HG02884 (cell line): ENCODE results near the gene PDGFRA.
"Not testable (repeated sequence)": the region's sequence is repeated elsewhere in the genome, so short reads cannot be mapped to it uniquely, and the experiment has no call there.

Source experiments
- ATAC-seq: cut with Tn5 transposase; IDR thresholded peaks from one replicate; pipeline ENCODE4 v1.9.1; 2021; ENCODE audit warnings: mild to moderate bottlenecking, moderate library complexity; ENCODE audit not compliant: unreplicated experiment

Gene PDGFRA

DNA sequence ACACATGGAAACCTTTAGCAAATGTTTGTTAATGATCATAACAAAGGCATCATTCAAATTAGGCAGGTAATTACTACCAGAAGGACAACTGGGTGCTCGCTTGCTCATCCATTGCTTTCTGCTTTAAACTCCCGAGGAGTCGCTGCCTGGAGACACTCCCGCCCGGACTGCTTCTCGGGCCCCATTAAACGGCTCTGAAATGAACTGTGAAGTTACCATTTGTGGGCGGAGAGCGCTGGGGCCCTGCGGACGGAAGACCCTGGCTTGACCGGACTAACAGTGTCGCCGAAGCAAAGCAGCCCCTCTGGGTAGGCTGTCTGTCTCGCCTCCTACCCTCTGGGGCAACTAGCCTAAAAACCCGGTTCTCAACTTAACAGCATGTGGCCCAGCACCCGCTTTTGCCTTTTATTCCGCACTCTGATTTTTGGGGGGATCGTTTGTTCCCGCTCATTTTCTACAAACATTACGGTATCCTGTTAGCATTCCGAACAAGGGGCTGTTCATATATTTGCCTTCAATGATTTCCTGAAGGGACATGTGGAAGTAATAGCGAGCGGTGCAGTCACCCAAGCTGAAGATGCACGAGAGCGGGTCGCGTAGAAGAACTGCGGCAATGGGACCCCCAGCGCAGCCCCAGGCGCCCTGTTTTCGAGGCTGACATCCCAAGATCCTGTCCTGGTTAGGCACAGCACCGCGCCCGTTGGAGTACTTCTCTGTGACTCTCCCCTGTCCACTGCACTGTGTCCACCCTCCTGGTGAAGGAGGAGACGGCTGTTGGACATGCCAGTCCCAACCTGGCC is 1.6 kb upstream of the PDGFRA start:
- no peak for ATAC-seq

DNA sequence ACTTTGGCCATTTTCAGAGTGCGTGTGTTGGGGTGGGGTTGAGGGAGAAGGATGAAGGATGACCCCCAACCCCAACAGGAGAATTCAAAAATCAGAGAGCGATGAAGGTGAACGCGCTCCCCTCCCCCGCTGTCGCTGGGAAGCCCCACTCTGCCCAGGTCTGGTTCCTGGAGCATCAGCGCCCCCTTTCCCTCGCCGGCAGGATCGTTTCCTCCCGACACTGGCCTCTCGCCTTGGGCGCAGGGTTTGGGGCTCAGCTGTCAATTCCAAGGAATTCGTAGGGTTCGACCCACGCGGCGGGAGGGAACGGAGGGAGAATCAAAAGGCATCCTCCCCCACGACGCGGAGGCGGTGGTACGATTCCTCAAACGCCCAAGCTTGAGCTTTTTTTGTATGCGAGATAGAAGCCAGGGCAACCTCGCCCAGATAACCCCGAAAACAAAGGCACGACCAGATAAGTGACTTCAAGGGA is 1.0 kb upstream of the PDGFRA start:
- no peak for ATAC-seq

DNA sequence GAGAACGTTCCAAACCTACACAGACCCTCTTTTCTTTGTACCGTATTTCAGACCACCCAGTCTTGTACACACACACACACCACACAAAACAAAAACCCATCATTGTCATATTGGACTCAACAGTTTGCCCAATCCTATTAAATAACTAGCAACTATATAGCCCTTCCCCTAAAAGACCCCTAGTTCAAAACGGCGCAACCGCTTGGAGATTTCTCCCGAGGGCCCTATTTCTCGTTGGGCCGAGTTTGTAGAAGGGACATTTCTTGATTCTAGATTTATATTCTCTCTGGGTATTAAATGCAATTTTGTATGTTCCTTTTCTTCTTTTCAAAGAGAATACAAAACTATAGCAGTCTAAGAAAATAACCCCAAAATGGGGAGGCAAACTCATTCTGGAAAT is 547 bp upstream of the PDGFRA start:
- no peak for ATAC-seq

DNA sequence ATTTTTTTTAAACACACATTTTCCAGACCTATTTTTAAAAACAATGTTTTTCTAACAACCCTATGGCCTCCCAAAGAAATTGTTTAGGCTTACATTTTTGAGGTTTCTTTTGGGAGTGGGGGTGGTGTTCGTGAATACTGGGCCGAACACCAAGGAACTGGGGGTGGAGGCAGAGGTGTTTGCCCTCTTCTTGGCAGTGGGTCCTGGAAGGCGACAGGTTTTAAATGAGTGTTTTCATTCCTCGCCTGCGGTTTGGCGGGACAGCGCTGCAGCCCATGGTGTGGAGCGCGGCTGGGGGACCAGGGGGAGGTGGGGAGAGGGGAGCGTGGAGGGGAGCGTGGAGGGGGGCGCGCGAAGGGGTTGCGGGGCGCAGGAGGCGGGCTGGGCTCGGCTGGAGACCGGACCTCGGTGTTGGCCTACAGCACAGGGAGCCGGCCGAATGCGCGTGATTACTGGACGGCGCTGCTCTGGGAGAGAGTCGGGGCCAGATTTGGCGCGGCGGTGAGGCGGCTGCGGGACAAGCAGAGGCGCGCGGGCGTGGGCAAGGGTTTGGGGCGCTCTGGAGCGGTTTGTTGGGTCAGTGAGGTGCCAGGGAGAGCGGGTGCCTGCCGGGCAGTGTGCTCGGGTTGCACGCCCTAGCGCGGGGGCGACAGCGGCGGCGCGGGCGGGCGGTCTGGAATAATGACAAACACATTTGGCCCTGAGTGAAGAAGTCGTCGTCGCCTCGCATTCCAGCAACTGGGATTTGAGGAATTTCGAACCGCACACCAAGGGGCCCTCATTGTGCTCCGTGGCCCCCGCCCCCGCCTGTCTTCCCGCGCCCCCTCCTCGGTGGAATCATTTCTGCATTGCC is 764 bp downstream of the PDGFRA start:
- ATAC-seq: no peak

DNA sequence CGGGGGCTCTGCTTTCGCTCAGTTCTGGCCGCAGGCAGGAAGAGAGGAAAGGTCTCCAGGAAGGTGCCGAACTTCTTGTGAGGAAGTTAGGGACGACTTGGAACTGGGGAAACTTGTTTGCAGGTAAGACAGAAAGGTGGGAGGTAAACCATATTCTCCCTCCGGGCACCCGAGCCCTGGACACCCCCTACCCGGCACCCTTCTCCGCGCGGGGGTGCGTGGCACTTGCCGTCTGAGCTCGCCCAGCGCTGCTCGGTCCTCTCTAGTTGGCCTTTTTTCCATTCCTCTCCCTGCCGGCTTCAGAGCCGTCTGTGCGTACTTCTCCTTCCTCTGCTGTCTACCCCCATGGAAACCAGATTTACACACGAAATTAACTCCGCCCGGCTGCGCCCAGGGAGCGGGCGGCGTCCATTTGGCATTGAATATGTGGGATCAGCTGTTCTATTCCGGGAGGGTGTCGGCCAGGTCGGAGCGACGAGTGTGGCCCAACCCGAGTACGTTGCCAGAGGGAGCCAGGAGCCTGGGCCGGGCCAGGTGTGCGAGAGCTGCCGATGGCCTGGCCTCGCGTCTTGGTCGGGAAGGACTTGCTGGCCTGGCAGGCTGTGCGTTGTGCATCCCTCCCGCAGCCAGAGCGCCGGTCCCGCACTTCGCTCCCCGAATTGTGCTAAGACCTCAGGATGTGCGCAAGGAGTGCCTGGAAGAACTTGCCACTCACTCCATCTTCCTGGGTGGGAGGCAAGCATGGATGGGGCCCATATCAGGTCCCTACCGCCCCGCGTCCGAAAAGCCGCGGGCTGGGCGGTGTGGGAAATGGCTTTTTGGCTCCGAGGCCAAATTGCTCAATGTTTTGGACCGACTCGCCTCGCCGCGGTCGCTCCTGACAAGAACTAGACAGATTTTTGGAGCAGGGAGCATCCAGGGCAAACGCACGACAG is 1.7 kb downstream of the PDGFRA start:
- no peak for ATAC-seq

DNA sequence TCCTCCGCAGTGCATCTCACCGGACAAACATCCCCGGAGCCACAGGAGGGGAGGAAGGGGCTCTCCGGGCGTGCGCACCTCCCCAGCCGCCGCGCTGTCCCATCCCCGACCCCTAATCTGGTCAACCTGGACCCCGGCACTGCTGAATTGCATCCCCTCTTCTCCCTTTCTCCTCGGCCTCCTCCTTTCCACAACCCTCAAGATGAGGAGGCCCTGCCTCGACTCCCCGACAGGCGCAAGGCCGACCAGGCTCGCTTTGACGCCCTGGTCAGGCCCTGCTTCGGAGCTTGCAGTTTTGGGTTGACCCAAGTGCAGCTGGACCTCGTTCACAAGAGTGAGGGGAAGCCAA is 2.3 kb downstream of the PDGFRA start:
- no peak for ATAC-seq

DNA sequence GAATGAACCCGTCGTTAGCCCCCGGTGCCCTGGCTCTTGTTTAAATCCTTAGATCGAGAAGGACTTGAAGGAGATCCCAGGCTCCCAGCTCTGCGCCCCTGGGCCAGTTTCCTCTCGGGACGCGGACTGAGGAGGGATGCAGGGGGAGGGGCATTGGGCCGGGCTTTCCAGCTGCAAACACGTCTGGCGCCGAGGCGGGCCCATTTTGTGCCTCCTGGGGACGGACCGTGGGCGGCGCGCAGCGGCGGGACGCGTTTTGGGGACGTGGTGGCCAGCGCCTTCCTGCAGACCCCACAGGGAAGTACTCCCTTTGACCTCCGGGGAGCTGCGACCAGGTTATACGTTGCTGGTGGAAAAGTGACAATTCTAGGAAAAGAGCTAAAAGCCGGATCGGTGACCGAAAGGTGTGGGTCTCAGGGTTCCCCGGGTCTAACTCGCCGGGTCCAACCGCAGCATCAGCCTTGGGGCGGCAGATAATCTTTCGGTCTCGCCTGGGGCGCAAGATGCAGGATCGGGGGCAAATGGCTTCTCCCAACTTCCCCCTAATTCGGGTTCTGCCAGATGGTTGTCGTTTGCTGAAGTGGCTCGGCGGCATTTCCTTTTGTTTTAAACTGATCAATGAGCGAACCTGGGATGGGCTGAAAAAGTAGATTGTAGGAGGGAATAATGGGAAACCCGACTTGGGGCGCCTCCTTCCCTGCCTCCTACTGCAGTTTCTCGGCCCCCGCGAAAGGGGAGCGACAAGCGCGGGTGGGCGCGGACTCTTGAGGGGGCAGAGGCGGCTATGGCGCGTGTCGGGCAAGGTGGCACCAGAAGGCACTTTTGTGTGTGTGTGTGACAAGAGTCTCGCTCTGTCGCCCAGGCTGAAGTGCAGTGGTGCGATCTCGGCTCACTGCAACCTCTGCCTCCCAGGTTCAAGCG is 2.9 kb downstream of the PDGFRA start:
- no peak for ATAC-seq

DNA sequence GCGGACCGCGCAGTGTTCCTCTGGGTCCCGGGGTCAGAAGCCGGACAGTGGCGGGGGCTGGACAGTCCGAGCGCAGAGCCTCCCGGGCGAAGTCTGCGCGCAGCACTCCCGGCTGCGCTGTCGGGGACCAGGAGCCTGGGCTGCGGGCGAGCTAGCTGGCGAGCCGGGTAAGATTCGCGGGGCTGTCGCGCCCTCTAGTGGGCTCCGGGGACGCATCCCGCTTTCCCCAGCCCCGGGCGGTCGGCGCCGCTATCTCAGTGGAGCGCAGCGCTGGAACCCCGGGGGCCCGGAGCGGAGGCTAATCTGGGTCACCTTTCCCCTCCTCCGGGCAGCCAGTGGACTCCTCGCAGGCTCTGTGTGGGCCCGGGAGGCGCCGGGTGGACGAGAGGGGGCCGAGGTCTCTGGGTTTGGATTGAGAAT is 4.2 kb downstream of the PDGFRA start:
- ATAC-seq: peak; percentile 79

DNA sequence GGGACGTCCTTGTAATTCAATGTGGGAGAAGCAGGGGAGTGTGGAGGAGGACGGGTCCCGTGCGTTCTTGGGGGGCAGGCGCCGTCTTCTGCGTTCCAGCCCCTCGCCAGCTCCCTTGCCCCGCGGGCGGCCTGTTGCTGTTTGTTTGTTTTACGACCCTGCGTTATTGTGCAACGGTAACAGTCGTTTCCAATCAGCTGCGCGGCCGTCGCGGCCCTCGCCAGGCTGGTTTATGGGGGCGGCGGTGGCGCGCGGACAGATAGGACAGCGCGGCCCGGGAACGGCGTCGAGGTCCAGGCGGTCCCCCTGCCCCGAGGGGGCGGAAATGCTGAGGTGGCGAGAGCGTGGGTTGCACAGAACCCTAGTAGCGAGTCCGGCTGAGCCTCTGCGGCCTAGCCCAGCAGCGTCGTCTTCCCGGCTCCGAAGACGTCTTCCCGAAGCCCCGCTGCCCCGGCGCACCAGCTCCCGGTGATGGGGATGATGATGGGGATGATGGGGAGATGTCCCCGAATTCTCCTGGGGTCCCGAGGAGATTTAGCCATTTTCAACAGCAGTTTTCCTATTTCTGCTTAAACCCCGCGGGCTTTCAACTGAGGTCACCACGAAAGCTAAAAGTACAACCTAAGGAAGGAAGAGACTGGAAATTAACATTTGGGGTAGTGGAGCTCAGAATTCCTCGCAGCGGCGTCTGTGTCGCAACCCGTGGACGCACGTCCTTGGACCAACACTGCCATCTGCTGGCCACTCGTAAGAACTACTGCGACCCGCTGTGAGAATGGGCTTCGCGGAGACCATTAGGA is 4.8 kb downstream of the PDGFRA start:
- peak; percentile 4 for ATAC-seq

DNA sequence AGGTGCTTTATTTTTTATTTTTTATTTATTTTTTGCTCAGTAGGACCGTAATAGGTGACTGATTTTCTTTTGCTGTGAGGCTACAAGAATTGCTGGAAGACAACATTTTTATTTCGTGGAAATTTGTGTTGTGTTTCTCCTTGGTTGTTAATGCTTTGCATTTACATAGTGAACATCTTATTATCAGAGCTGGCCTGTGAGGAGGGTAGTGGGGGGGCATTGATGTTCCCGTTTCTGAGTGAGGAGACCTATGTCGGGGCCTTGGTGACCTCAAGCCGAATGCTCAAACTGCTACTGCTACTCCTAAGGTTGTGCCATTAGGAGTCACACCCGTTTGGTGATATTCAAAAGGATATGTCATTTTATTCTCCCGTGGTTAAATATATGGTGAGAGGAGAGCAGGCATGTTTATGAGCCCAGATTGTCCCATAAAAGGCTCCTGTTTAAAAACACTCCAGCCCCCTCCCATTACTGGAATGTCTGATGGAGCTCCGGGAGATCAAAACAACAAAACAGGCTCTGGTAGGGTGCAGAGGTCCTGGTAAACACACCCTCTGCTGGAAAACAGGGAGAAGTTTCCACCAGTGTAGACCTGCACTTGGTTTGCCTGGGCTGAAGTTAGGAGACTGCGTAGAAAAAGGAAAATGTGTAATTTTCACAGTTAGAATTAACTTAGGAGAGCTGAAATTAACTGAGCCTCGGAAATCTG is 5.6 kb downstream of the PDGFRA start:
- ATAC-seq: no peak

DNA sequence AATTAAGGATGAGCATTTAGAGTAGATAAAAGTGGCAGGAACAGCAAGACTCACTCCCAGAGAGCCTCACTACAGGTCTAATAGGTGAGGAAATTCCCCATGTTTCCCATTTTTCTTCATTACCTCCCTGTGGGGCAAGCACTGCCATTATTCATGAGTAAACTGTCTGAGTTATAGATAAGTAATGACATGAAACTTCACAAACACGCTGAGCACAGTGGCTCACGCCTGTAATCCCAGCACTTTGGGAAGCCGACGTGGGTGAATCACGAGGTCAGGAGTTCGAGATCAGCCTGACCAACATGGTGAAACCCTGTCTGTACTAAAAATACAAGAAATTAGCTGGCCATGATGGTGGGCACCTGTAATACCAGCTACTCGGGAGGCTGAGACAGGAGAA is 7.2 kb downstream of the PDGFRA start:
- ATAC-seq: not testable (repeated sequence)

DNA sequence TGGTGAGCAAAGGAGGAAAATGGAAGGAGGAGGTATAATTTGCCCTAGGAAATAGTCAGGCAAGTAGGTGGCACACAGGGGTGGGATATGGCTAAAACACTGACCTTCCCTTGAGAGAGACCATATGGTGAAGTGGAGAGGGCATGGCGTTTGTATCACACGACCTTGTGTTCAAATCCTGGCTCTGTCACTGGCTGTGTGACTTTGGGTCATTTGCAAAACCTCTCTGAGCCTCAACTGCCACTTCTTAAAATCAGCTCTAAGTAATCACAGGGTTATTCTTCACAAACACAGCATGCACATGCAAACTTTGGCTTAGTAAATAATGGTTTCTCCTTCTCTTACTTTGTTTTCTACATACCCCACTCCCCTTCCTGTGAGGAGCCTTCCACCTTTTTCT is 8.7 kb downstream of the PDGFRA start:
- ATAC-seq: no peak

DNA sequence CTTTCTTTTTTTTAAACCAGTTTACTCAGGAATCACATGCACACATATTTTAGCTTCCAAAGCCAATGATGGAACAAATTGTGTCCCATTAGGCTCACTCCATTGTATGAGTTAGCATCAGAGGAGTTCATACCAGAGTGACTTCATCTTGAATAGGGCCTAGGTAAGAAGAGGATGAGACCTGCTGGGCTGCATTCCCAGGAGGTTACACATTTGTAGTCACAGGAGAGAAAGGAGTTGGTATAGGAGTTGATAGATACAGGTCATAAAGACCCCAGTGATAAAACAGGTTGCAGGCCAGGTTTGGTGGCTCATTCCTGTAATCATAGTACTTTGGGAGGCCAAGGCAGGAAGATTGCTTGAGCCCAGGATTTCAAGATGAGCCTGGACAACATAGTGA is 9.3 kb downstream of the PDGFRA start:
- no peak for ATAC-seq

DNA sequence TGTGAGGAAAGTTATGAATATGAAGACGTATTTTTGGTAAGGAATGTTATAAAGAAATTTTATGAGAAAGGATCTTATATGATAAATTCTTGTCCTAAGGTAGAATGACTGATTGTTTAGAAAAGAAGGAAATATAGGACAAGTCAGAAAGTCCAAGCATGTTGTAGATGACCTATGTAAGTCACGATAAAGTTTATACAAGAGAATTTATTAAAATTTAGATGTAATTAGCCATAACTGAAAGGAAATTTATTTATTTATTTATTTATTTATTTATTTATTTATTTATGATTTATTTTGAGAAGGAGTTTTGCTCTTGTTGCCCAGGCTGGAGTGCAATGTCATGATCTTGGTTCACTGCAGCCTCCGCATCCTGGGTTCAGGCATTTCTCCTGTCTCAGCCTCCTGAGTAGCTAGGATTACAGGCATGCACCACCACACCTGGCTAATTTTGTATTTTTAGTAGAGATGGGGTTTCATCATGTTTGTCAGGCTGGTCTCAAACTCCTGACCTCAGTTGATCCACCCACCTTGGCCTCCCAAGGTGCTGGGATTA is 12.3 kb downstream of the PDGFRA start:
- ATAC-seq: not testable (repeated sequence)

DNA sequence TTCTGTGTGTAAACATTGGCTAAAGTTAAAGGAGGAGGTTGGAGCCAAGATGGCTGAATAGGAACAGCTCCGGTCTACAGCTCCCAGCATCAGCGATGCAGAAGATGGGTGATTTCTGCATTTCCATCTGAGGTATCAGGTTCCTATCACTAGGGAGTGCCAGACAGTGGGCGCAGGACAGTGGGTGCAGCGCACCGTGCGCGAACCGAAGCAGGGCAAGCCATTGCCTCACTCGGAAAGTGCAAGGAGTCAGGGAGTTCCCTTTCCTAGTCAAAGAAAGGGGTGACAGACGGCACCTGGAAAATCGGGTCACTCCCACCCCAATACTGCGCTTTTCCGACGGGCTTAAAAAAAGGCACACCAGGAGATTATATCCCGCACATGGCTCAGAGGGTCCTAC is 14.4 kb downstream of the PDGFRA start:
- ATAC-seq: not testable (repeated sequence)

DNA sequence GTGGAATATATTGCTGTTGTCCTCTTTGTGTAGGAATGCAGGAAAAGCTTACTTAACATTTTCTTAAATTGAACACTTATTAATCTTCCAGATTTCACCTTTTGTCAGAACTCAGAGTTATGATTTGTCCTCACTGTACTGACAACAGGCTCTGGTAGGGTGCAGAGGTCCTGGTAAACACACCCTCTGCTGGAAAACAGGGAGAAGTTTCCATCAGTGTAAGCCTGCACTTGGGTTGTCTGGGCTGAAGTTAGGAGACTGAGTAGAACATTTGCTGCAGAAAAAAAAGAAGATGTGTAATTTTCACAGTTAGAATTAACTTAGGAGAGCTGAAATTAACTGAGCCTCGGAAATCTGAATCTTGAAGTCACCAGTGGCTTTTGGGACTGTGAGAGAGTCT is 23.2 kb downstream of the PDGFRA start:
- not testable (repeated sequence) for ATAC-seq

DNA sequence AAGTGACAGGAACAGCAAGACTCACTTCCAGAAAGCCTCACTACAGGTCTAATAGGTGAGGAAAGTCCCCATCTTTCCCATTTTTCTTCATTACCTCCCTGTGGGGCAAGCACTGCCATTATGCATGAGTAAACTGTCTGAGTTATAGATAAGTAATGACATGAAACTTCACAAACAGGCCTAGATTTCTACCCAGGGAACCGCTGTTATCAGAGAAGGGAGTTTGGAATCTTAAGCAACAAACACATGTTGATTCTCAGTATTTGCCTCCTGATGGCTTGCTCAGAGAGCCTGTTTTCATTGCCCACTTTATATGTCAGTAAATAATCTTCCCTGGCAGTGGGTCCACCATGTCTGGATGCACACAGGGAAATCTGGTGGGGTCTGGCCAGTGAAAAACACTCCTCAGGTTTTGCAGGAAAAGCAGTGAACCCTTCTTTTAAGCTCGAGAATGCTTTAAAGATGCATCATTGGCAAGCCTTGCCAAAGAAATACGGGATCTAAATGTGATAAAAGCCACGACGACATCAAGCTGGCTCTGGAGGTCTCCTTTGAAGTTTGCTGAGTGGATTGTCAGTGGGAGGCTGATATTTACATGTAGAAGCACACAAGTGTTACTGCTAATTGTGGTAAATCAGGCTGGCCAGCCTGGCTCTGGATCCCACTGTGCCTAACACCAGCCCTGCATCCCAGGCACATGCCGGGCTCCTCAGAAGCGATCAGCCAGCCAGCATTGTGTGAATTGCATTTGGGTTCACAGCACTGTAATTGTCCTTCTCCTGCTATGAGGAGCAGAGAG is 25.2 kb downstream of the PDGFRA start:
- no peak for ATAC-seq

DNA sequence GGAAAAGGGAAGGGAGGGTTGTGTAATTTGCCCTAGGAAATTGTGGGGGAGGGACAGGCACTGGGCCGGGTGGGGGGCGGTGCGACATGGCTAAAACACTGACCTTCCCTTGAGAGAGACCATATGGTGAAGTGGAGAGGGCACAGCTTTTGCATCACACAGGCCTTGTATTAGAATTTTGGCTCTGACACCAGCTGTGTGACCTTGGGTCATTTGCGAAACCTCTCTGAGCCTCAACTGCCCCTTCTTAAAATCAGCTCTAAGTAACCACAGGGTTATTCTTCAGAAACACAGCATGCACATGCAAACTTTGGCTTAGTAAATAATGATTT is 25.8 kb downstream of the PDGFRA start:
- no peak for ATAC-seq
